ENCODE data around the gene SYNGR3. TPM values are rescaled to one million over a fixed set of nuclear protein-coding genes. Genes with fewer than 3 reads are reported as not detected.
"Not testable (repeated sequence)": the region's sequence is repeated elsewhere in the genome, so short reads cannot be mapped to it uniquely, and the experiment has no call there.

SYNGR3 gene
- polyA plus RNA-seq, 1 donor (not counting 4 experiments of a cell fraction or from before 2014, with no cell fraction given) = 0.30 TPM

- Histone ChIP-seq H4K20me1 (ENCODE audit: control insufficient read depth, extremely low read depth, insufficient read depth, low read length) (no peaks in the 10 kb centered on the region), H3K9ac (ENCODE audit: control insufficient read depth, extremely low read depth, insufficient read depth, low read length) (no peak overlapping the region), H3K27me3 (ENCODE audit: control insufficient read depth, extremely low read depth, insufficient read depth, low read length) (no peaks in the 10 kb centered on the region), H3K4me2 (ENCODE audit: control insufficient read depth, extremely low read depth, insufficient read depth, low read depth, low read length) (no peak overlapping the region), H3K4me3 (ENCODE audit: control insufficient read depth in 2 of 3, extremely low read depth in 1 of 3, insufficient read depth in 2 of 3, low read depth in 1 of 3, low read length in 3 of 3) (no peak overlapping the region), H2AFZ (ENCODE audit: control insufficient read depth, low read length) (no peak overlapping the region), H3K27ac (ENCODE audit: control insufficient read depth, insufficient read depth, low read length) (no peak overlapping the region), H3K9me1 (ENCODE audit: control insufficient read depth, extremely low read depth, insufficient read depth, low read length) (no peaks in the 10 kb centered on the region), H3K4me1 (ENCODE audit: control insufficient read depth, extremely low read depth, insufficient read depth, low read length) (peaks cover 12% of the 10 kb centered on the region), H3K79me2 (ENCODE audit: control insufficient read depth, insufficient read depth, low read length) (no peaks in the 10 kb centered on the region), H3K9me3 (ENCODE audit: control insufficient read depth, low read depth, low read length) (no peaks in the 10 kb centered on the region), H3K36me3 (ENCODE audit: control insufficient read depth in 2 of 2, extremely low read depth in 1 of 2, insufficient read depth in 2 of 2, low read length in 2 of 2) (peaks cover 0 to 3% of the 10 kb centered on the region in 2 experiments)
- dilution Hi-C loops (cut with MboI; ENCODE audit: extremely low pct_ligation_motif_present, low sequenced_read_pairs) = no loop called here
- TF ChIP-seq, protein P1, sequence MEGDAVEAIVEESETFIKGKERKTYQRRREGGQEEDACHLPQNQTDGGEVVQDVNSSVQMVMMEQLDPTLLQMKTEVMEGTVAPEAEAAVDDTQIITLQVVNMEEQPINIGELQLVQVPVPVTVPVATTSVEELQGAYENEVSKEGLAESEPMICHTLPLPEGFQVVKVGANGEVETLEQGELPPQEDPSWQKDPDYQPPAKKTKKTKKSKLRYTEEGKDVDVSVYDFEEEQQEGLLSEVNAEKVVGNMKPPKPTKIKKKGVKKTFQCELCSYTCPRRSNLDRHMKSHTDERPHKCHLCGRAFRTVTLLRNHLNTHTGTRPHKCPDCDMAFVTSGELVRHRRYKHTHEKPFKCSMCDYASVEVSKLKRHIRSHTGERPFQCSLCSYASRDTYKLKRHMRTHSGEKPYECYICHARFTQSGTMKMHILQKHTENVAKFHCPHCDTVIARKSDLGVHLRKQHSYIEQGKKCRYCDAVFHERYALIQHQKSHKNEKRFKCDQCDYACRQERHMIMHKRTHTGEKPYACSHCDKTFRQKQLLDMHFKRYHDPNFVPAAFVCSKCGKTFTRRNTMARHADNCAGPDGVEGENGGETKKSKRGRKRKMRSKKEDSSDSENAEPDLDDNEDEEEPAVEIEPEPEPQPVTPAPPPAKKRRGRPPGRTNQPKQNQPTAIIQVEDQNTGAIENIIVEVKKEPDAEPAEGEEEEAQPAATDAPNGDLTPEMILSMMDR (optimal IDR thresholded peaks at IDR 0.05 in 1 of 3, IDR thresholded peaks at IDR 0.05 in 1 of 3, conservative IDR thresholded peaks at IDR 0.05 in 1 of 3; ENCODE audit: extremely low read depth in 1 of 3, insufficient read depth in 2 of 3, low read length in 3 of 3) = no peak
- no peak for TF ChIP-seq EZH2 (IDR thresholded peaks at IDR 0.05; ENCODE audit: low read length)
- DNase-seq (ENCODE audit: low read depth, low spot score) (no peak), FAIRE-seq (no peak)
Observed at GRCh38 chr16:2032285-2033056, 42.7 kb downstream of the SYNGR3 start.

- FAIRE-seq (no peak), DNase-seq (ENCODE audit: low read depth, low spot score) (no peak)
- Histone ChIP-seq H3K27ac (ENCODE audit: control insufficient read depth, insufficient read depth, low read length) (no peak overlapping the region), H4K20me1 (ENCODE audit: control insufficient read depth, extremely low read depth, insufficient read depth, low read length) (no peaks in the 10 kb centered on the region), H3K27me3 (ENCODE audit: control insufficient read depth, extremely low read depth, insufficient read depth, low read length) (no peaks in the 10 kb centered on the region), H3K79me2 (ENCODE audit: control insufficient read depth, insufficient read depth, low read length) (no peaks in the 10 kb centered on the region), H3K4me2 (ENCODE audit: control insufficient read depth, extremely low read depth, insufficient read depth, low read depth, low read length) (peak overlapping the region; percentile 48), H3K4me3 (ENCODE audit: control insufficient read depth in 2 of 3, extremely low read depth in 1 of 3, insufficient read depth in 2 of 3, low read depth in 1 of 3, low read length in 3 of 3) (peak overlapping the region in 1 of 3 experiments; percentile 32), H2AFZ (ENCODE audit: control insufficient read depth, low read length) (peak overlapping the region; percentile 69), H3K36me3 (ENCODE audit: control insufficient read depth in 2 of 2, extremely low read depth in 1 of 2, insufficient read depth in 2 of 2, low read length in 2 of 2) (peaks cover 0 to 3% of the 10 kb centered on the region in 2 experiments), H3K9me1 (ENCODE audit: control insufficient read depth, extremely low read depth, insufficient read depth, low read length) (no peaks in the 10 kb centered on the region), H3K9me3 (ENCODE audit: control insufficient read depth, low read depth, low read length) (no peaks in the 10 kb centered on the region), H3K4me1 (ENCODE audit: control insufficient read depth, extremely low read depth, insufficient read depth, low read length) (peaks cover 9% of the 10 kb centered on the region), H3K9ac (ENCODE audit: control insufficient read depth, extremely low read depth, insufficient read depth, low read length) (no peak overlapping the region)
- TF ChIP-seq, protein P1 (optimal IDR thresholded peaks at IDR 0.05 in 1 of 3, IDR thresholded peaks at IDR 0.05 in 1 of 3, conservative IDR thresholded peaks at IDR 0.05 in 1 of 3; ENCODE audit: extremely low read depth in 1 of 3, insufficient read depth in 2 of 3, low read length in 3 of 3) = no peak
- no peak for TF ChIP-seq EZH2 (IDR thresholded peaks at IDR 0.05; ENCODE audit: low read length)
- dilution Hi-C loops (cut with MboI; ENCODE audit: extremely low pct_ligation_motif_present, low sequenced_read_pairs) = no loop called here
Observed at GRCh38 chr16:2033057-2033908, 43.5 kb downstream of the SYNGR3 start.

DNA sequence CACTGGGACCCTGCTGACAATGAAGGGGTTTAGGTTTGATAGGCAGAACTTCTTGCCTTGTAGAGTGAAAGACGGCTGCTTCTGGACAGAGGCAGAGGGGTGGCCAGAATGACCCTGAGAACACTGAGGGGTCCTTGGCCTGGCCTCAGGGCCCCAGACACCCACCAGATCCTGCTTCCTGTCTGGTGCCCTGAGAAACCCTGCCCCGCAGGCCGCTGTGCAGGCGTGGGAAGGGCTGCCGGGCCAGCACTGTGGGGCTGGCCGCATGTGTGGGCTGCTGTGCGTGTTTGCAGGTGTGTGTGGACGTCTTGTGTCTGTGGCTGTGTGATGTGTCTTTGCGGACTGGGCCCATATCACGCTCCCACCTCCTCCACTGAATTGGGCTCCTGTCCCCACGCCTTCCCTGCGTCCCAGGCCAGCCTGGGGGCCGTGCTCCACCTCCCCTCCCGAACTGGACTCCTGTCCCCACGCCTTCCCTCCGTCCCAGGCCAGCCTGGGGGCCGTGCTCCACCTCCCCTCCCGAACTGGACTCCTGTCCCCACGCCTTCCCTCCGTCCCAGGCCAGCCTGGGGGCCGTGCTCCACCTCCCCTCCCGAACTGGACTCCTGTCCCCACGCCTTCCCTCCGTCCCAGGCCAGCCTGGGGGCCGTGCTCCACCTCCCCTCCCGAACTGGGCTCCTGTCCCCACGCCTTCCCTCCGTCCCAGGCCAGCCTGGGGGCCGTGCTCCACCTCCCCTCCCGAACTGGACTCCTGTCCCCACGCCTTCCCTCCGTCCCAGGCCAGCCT, 44.3 kb downstream of the SYNGR3 start:
- H3K9ac ChIP-seq (ENCODE audit: control insufficient read depth, extremely low read depth, insufficient read depth, low read length); H3K27me3 ChIP-seq (ENCODE audit: control insufficient read depth, extremely low read depth, insufficient read depth, low read length); H3K9me3 ChIP-seq (ENCODE audit: control insufficient read depth, low read depth, low read length); H3K27ac ChIP-seq (ENCODE audit: control insufficient read depth, insufficient read depth, low read length); H3K36me3 ChIP-seq (ENCODE audit: control insufficient read depth in 2 of 2, extremely low read depth in 1 of 2, insufficient read depth in 2 of 2, low read length in 2 of 2); H3K79me2 ChIP-seq (ENCODE audit: control insufficient read depth, insufficient read depth, low read length); DNase-seq (ENCODE audit: low read depth, low spot score); H3K9me1 ChIP-seq (ENCODE audit: control insufficient read depth, extremely low read depth, insufficient read depth, low read length); FAIRE-seq; H3K4me1 ChIP-seq (ENCODE audit: control insufficient read depth, extremely low read depth, insufficient read depth, low read length); H4K20me1 ChIP-seq (ENCODE audit: control insufficient read depth, extremely low read depth, insufficient read depth, low read length); dilution Hi-C loops (cut with MboI; ENCODE audit: extremely low pct_ligation_motif_present, low sequenced_read_pairs): not testable (repeated sequence)
- H2AFZ ChIP-seq (ENCODE audit: control insufficient read depth, low read length) = peak overlapping the region; percentile 69
- peak overlapping the region; percentile 48 for H3K4me2 ChIP-seq (ENCODE audit: control insufficient read depth, extremely low read depth, insufficient read depth, low read depth, low read length)
- H3K4me3 ChIP-seq (ENCODE audit: control insufficient read depth in 2 of 3, extremely low read depth in 1 of 3, insufficient read depth in 2 of 3, low read depth in 1 of 3, low read length in 3 of 3) = peak overlapping the region in 1 of 3 experiments; percentile 32
